ENCODE results near the gene SLC30A4. TPM values are rescaled to one million over a fixed set of nuclear protein-coding genes. Genes with fewer than 3 reads are reported as not detected.

Gene SLC30A4
- polyA plus RNA-seq, 3 donors from 2014 or later: 2.9 to 6.4 (median 4.0) TPM

GRCh38 chr15:45489690-45490238 lies 32.8 kb downstream of the SLC30A4 start:
- H3K4me3 Mint-ChIP-seq: no peak overlapping the region
- no peaks in the 10 kb centered on the region for H3K27me3 Mint-ChIP-seq (ENCODE audit: low read depth in 3 of 3)
- H3K27ac Mint-ChIP-seq: no peak overlapping the region
- H3K9me3 Mint-ChIP-seq: no peaks in the 10 kb centered on the region
- peaks cover 0 to 11% (median 8%) of the 10 kb centered on the region in 3 donors for H3K36me3 Mint-ChIP-seq
- H3K4me1 Mint-ChIP-seq: no peaks in the 10 kb centered on the region
- no peak for DNase-seq

- DNase-seq: no peak
- no peaks in the 10 kb centered on the region for H3K9me3 Mint-ChIP-seq
- H3K4me1 Mint-ChIP-seq: no peaks in the 10 kb centered on the region
- H3K27me3 Mint-ChIP-seq (ENCODE audit: low read depth in 3 of 3): no peaks in the 10 kb centered on the region
- H3K36me3 Mint-ChIP-seq: peaks cover 4 to 18% (median 11%) of the 10 kb centered on the region in 3 donors
- no peak overlapping the region for H3K4me3 Mint-ChIP-seq
- no peak overlapping the region for H3K27ac Mint-ChIP-seq
Measured at GRCh38 chr15:45486317-45486716, 36.2 kb downstream of the SLC30A4 start.

GRCh38 chr15:45481135-45481534 lies 41.4 kb downstream of the SLC30A4 start:
- Mint-ChIP-seq H3K4me1 (peaks cover 0 to 5% of the 10 kb centered on the region in 2 donors), H3K4me3 (no peak overlapping the region), H3K27me3 (ENCODE audit: low read depth in 3 of 3) (no peaks in the 10 kb centered on the region), H3K27ac (no peak overlapping the region), H3K9me3 (no peaks in the 10 kb centered on the region), H3K36me3 (peaks cover 0 to 14% (median 4%) of the 10 kb centered on the region in 3 donors)
- no peak for DNase-seq

- Mint-ChIP-seq H3K27me3 (ENCODE audit: low read depth in 3 of 3) (peaks cover 0 to 3% (median under 1%) of the 10 kb centered on the region in 3 donors), H3K27ac (no peak overlapping the region)
Measured at GRCh38 chr15:45476410-45476809, 46.1 kb downstream of the SLC30A4 start.

GRCh38 chr15:45474799-45475198 lies 47.8 kb downstream of the SLC30A4 start:
- DNase-seq: no peak
- Mint-ChIP-seq H3K27me3 (ENCODE audit: low read depth in 3 of 3) (peaks cover 0 to 11% (median 7%) of the 10 kb centered on the region in 3 donors), H3K9me3 (no peaks in the 10 kb centered on the region), H3K36me3 (no peaks in the 10 kb centered on the region), H3K27ac (no peak overlapping the region), H3K4me3 (no peak overlapping the region), H3K4me1 (peaks cover 0 to 5% of the 10 kb centered on the region in 2 donors)

More at GRCh38 chr15:45476410-45476809, 46.1 kb downstream of the SLC30A4 start:
- peaks cover 0 to under 1% (median 0%) of the 10 kb centered on the region in 3 donors for H3K36me3 Mint-ChIP-seq
- H3K4me1 Mint-ChIP-seq: peaks cover 0 to 5% of the 10 kb centered on the region in 2 donors
- H3K9me3 Mint-ChIP-seq: no peaks in the 10 kb centered on the region
- no peak overlapping the region for H3K4me3 Mint-ChIP-seq
- DNase-seq: no peak

- no peak for DNase-seq
- no peaks in the 10 kb centered on the region for H3K36me3 Mint-ChIP-seq
- H3K4me1 Mint-ChIP-seq: peaks cover 0 to 5% of the 10 kb centered on the region in 2 donors
- no peak overlapping the region for H3K4me3 Mint-ChIP-seq
- no peak overlapping the region for H3K27ac Mint-ChIP-seq
- H3K27me3 Mint-ChIP-seq (ENCODE audit: low read depth in 3 of 3): peaks cover 0 to 18% (median 11%) of the 10 kb centered on the region in 3 donors
- H3K9me3 Mint-ChIP-seq: no peaks in the 10 kb centered on the region
Measured at GRCh38 chr15:45473068-45473467, 49.5 kb downstream of the SLC30A4 start.

- no peaks in the 10 kb centered on the region for H3K4me1 Mint-ChIP-seq
- no peak overlapping the region for H3K27ac Mint-ChIP-seq
- H3K4me3 Mint-ChIP-seq: no peak overlapping the region
- H3K9me3 Mint-ChIP-seq: no peaks in the 10 kb centered on the region
- DNase-seq: no peak
- H3K36me3 Mint-ChIP-seq: no peaks in the 10 kb centered on the region
- peaks cover 3 to 21% (median 12%) of the 10 kb centered on the region in 3 donors for H3K27me3 Mint-ChIP-seq (ENCODE audit: low read depth in 3 of 3)
Measured at GRCh38 chr15:45471151-45471550, 51.4 kb downstream of the SLC30A4 start.

GRCh38 chr15:45469441-45469840 lies 53.1 kb downstream of the SLC30A4 start:
- Mint-ChIP-seq H3K9me3 (no peaks in the 10 kb centered on the region), H3K36me3 (no peaks in the 10 kb centered on the region), H3K27me3 (ENCODE audit: low read depth in 3 of 3) (peaks cover 6 to 26% (median 19%) of the 10 kb centered on the region in 3 donors), H3K27ac (no peak overlapping the region), H3K4me1 (peaks cover 0 to 3% of the 10 kb centered on the region in 2 donors), H3K4me3 (no peak overlapping the region)
- DNase-seq: no peak

GRCh38 chr15:45469027-45469426 lies 53.5 kb downstream of the SLC30A4 start:
- peaks cover 0 to 2% (median under 1%) of the 10 kb centered on the region in 6 donors for H3K9me3 Mint-ChIP-seq
- no peak overlapping the region for H3K4me3 Mint-ChIP-seq
- peaks cover under 1 to 7% of the 10 kb centered on the region in 2 donors for H3K4me1 Mint-ChIP-seq
- H3K27ac Mint-ChIP-seq: no peak overlapping the region
- no peaks in the 10 kb centered on the region for H3K36me3 Mint-ChIP-seq
- no peak for DNase-seq
- H3K27me3 Mint-ChIP-seq (ENCODE audit: low read depth in 3 of 3): peaks cover 10 to 30% (median 23%) of the 10 kb centered on the region in 3 donors

GRCh38 chr15:45468294-45468693 lies 54.3 kb downstream of the SLC30A4 start:
- no peak overlapping the region for H3K4me3 Mint-ChIP-seq
- H3K27ac Mint-ChIP-seq: no peak overlapping the region
- peaks cover 0 to 5% (median 3%) of the 10 kb centered on the region in 6 donors for H3K9me3 Mint-ChIP-seq
- H3K36me3 Mint-ChIP-seq: no peaks in the 10 kb centered on the region
- peaks cover 14 to 35% (median 28%) of the 10 kb centered on the region in 3 donors for H3K27me3 Mint-ChIP-seq (ENCODE audit: low read depth in 3 of 3)
- peaks cover 4 to 10% of the 10 kb centered on the region in 2 donors for H3K4me1 Mint-ChIP-seq
- DNase-seq: no peak

- DNase-seq: peak; percentile 74 to 79 (median 74)
- Mint-ChIP-seq H3K27ac (no peak overlapping the region), H3K36me3 (no peaks in the 10 kb centered on the region), H3K4me1 (peaks cover 32 to 54% of the 10 kb centered on the region in 2 donors), H3K9me3 (peaks cover 0 to 7% (median 1%) of the 10 kb centered on the region in 6 donors), H3K4me3 (peak overlapping the region; percentile 88 to 98 (median 90)), H3K27me3 (ENCODE audit: low read depth in 3 of 3) (peaks cover 17 to 36% (median 21%) of the 10 kb centered on the region in 3 donors)
Measured at GRCh38 chr15:45458746-45459403, 63.7 kb downstream of the SLC30A4 start.

- H3K27me3 Mint-ChIP-seq (ENCODE audit: low read depth in 3 of 3): peaks cover 15 to 33% (median 17%) of the 10 kb centered on the region in 3 donors
- no peaks in the 10 kb centered on the region for H3K36me3 Mint-ChIP-seq
- H3K9me3 Mint-ChIP-seq: peaks cover 0 to 5% (median 0%) of the 10 kb centered on the region in 6 donors
- H3K4me1 Mint-ChIP-seq: peaks cover 32 to 57% of the 10 kb centered on the region in 2 donors
- peak overlapping the region; percentile 71 to 91 (median 88) for H3K27ac Mint-ChIP-seq
- DNase-seq: peak; percentile 79 to 83 (median 82)
- peak overlapping the region; percentile 88 to 98 (median 90) for H3K4me3 Mint-ChIP-seq
Measured at GRCh38 chr15:45457641-45458539, 64.7 kb downstream of the SLC30A4 start.

GRCh38 chr15:45457220-45457619 lies 65.3 kb downstream of the SLC30A4 start:
- peak in 1 of 3 donors; percentile 13 for DNase-seq
- Mint-ChIP-seq H3K4me1 (peaks cover 32 to 57% of the 10 kb centered on the region in 2 donors), H3K36me3 (no peaks in the 10 kb centered on the region)

More at GRCh38 chr15:45457220-45457619, 65.3 kb downstream of the SLC30A4 start:
- H3K27me3 Mint-ChIP-seq (ENCODE audit: low read depth in 3 of 3): peaks cover 15 to 33% (median 17%) of the 10 kb centered on the region in 3 donors
- H3K9me3 Mint-ChIP-seq: peaks cover 0 to 5% (median 0%) of the 10 kb centered on the region in 6 donors
- H3K27ac Mint-ChIP-seq: peak overlapping the region in 5 of 6 donors; percentile 57 to 91 (median 87)
- H3K4me3 Mint-ChIP-seq: peak overlapping the region; percentile 88 to 98 (median 90)

Data from immature natural killer cell (primary cell).